Caco-2 (cell line): ENCODE measurements around the gene KCNMB3. TPM values are rescaled to one million over a fixed set of nuclear protein-coding genes. Genes with fewer than 3 reads are reported as not detected.

Experiments
- BruUV-seq: library from RNA; stranded (reverse); fragments of 400-500 nt; replicated peaks from 2 replicates; lab custom pipeline; 2021; lab: Mats Ljungman, UMichigan
- CTCF ChIA-PET: fragments of 300-600 bp; sonication (Branson Sonifier 250); formaldehyde crosslinking; loops from one replicate; lab custom pipeline; 2022; ENCODE audit warnings: antibody characterized with exemption; lab: Charles Lee
- POLR2A ChIA-PET: fragments of 300-600 bp; sonication (Branson Sonifier 250); formaldehyde crosslinking; loops from one replicate; lab custom pipeline; 2022; ENCODE audit warnings: antibody characterized with exemption; lab: Charles Lee
- DNase-seq, 2 experiments: peaks; one replicate each; pipeline versions ENCODE4 v3.0.0 to v3.0.0-alpha.2; 2020 to 2022
- H3K27me3 ChIP-seq: replicated peaks from 2 replicates; pipeline ENCODE4 v1.6.0; 2011; ENCODE audit warnings: low read length; ENCODE audit not compliant: control insufficient read depth, insufficient read depth
- H3K36me3 ChIP-seq: 2 replicates; pipeline ENCODE4 v1.5.1; 2011; ENCODE audit warnings: low read length; ENCODE audit not compliant: control insufficient read depth, insufficient read depth
- H3K4me1 ChIP-seq: fragments of 250-450 bp; sonication (Bioruptor Pico); 2 replicates; pipeline ENCODE4 v1.5.1; 2020; ENCODE audit warnings: mild to moderate bottlenecking
- H3K4me3 ChIP-seq: 2 replicates; pipeline ENCODE4 v1.5.1; 2011; ENCODE audit warnings: low read depth, mild to moderate bottlenecking, control low read depth, low read length
- H3K9me3 ChIP-seq: fragments of 250-450 bp; sonication (Bioruptor Pico); 2 replicates; pipeline ENCODE4 v1.5.1; 2020; ENCODE audit warnings: mild to moderate bottlenecking, moderate library complexity
- H3K27ac Mint-ChIP-seq: one replicate; pipeline ENCODE4 v1.8.0; 2022; ENCODE audit warnings: mixed read lengths; ENCODE audit not compliant: unreplicated experiment
- H3K27me3 Mint-ChIP-seq: one replicate; pipeline ENCODE4 v1.8.0; 2022; ENCODE audit warnings: mixed read lengths; ENCODE audit not compliant: insufficient read depth, unreplicated experiment
- H3K36me3 Mint-ChIP-seq: one replicate; pipeline ENCODE4 v1.8.0; 2022; ENCODE audit warnings: mild to moderate bottlenecking, mixed read lengths; ENCODE audit not compliant: insufficient read depth, unreplicated experiment
- H3K4me1 Mint-ChIP-seq: one replicate; pipeline ENCODE4 v1.8.0; 2022; ENCODE audit warnings: low read depth, mixed read lengths; ENCODE audit not compliant: unreplicated experiment
- H3K4me3 Mint-ChIP-seq: one replicate; pipeline ENCODE4 v1.8.0; 2022; ENCODE audit warnings: mild to moderate bottlenecking, moderate library complexity, mixed read lengths; ENCODE audit not compliant: unreplicated experiment
- H3K9me3 Mint-ChIP-seq: one replicate; pipeline ENCODE4 v1.8.0; 2022; ENCODE audit warnings: mixed read lengths; ENCODE audit not compliant: unreplicated experiment
- intact Hi-C: fragments of 100-400 bp; cut with micrococcal nuclease; formaldehyde crosslinking; loops from one replicate; pipeline ENCODE4 v1.10.0; 2022; ENCODE audit not compliant: unreplicated experiment
- total RNA-seq: library from RNA; stranded (reverse); gene quantifications from 2 replicates; pipeline ENCODE4 v1.2.3, GENCODE V29; 2022
- TF ChIP-seq, protein P1 (sequence below), 2 experiments: fragments of 200-600 bp in 1 of 2; IDR thresholded peaks; 1 replicate in 1 of 2; 2 replicates in 1 of 2; pipeline versions ENCODE4 v1.5.1 to v1.8.0; 2011 to 2022; ENCODE audit warnings: antibody characterized with exemption in 1 of 2, control low read depth in 1 of 2, inconsistent platforms in 1 of 2, low read depth in 1 of 2, low read length in 1 of 2, mild to moderate bottlenecking in 1 of 2, moderate library complexity in 1 of 2; ENCODE audit not compliant: insufficient read depth in 1 of 2, severe bottlenecking in 1 of 2, unreplicated experiment in 1 of 2

Gene KCNMB3
- total RNA-seq, 1 experiment from 2014 or later: 6.9 TPM

DNA sequence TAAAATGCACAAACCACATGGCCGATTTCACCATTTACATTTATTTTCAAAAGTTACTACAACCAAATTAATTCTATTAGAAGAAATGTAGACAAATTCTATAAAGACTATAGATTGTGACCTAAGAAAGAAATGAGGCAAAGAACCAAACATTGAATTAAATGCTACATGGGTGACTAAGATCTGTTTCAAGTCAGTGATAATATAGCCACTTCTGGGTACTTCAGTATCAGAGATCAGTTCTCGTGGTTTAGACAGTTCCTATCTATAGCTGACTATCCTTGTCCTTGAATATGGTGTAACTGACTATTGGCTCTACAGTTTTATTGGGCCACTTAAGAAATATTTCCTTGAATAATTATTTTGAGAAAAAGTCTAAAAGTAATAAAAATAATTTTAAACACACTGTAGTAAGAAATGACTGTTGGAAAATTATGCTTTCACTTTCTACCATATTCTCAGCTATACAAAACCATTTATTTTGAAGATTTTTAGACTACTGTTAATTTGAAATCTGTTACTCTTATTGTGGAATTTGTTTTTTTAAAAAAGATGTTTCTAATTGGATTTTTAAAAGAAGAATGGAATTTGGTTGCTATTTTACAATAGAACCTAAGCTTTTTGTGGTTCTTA, 14.1 kb downstream of the KCNMB3 start:
- POLR2A ChIA-PET: no interaction called here
- TF ChIP-seq, protein P1, sequence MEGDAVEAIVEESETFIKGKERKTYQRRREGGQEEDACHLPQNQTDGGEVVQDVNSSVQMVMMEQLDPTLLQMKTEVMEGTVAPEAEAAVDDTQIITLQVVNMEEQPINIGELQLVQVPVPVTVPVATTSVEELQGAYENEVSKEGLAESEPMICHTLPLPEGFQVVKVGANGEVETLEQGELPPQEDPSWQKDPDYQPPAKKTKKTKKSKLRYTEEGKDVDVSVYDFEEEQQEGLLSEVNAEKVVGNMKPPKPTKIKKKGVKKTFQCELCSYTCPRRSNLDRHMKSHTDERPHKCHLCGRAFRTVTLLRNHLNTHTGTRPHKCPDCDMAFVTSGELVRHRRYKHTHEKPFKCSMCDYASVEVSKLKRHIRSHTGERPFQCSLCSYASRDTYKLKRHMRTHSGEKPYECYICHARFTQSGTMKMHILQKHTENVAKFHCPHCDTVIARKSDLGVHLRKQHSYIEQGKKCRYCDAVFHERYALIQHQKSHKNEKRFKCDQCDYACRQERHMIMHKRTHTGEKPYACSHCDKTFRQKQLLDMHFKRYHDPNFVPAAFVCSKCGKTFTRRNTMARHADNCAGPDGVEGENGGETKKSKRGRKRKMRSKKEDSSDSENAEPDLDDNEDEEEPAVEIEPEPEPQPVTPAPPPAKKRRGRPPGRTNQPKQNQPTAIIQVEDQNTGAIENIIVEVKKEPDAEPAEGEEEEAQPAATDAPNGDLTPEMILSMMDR (IDR thresholded peaks at IDR 0.05; ENCODE audit: insufficient read depth in 1 of 2, low read depth in 1 of 2, low read length in 1 of 2, severe bottlenecking in 1 of 2, unreplicated experiment in 1 of 2): no peak
- Histone ChIP-seq H3K4me1 (no peaks in the 10 kb centered on the region), H3K9me3 (no peaks in the 10 kb centered on the region), H3K27me3 (no peaks in the 10 kb centered on the region), H3K36me3 (no peaks in the 10 kb centered on the region), H3K4me3 (no peak overlapping the region)
- Mint-ChIP-seq H3K4me1 (no peaks in the 10 kb centered on the region), H3K27ac (no peak overlapping the region), H3K36me3 (peaks cover 11% of the 10 kb centered on the region), H3K4me3 (no peak overlapping the region), H3K27me3 (no peaks in the 10 kb centered on the region), H3K9me3 (no peaks in the 10 kb centered on the region)
- intact Hi-C loops: no loop called here
- CTCF ChIA-PET: no interaction called here
- DNase-seq: no peak
- BruUV-seq: no TSS peak

DNA sequence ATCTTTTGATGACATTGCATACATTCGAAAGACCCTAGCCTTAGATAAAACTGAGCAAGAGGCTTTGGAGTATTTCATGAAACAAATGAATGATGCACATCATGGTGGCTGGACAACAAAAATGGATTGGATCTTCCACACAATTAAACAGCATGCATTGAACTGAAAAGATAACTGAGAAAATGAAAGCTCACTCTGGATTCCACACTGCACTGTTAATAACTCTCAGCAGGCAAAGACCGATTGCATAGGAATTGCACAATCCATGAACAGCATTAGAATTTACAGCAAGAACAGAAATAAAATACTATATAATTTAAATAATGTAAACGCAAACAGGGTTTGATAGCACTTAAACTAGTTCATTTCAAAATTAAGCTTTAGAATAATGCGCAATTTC, 16.7 kb downstream of the KCNMB3 start:
- no peak for DNase-seq
- H3K4me3 Mint-ChIP-seq: no peak overlapping the region
- H3K4me1 Mint-ChIP-seq: no peaks in the 10 kb centered on the region
- H3K9me3 Mint-ChIP-seq: no peaks in the 10 kb centered on the region
- Histone ChIP-seq H3K27me3 (no peaks in the 10 kb centered on the region), H3K9me3 (no peaks in the 10 kb centered on the region), H3K4me1 (no peaks in the 10 kb centered on the region), H3K4me3 (no peak overlapping the region), H3K36me3 (no peaks in the 10 kb centered on the region)
- peaks cover 13% of the 10 kb centered on the region for H3K36me3 Mint-ChIP-seq
- TF ChIP-seq, protein P1 (IDR thresholded peaks at IDR 0.05; ENCODE audit: insufficient read depth in 1 of 2, low read depth in 1 of 2, low read length in 1 of 2, severe bottlenecking in 1 of 2, unreplicated experiment in 1 of 2): no peak
- no peak overlapping the region for H3K27ac Mint-ChIP-seq
- intact Hi-C loops: no loop called here
- H3K27me3 Mint-ChIP-seq: no peaks in the 10 kb centered on the region
- POLR2A ChIA-PET: no interaction called here
- no TSS peak for BruUV-seq
- CTCF ChIA-PET: no interaction called here

DNA sequence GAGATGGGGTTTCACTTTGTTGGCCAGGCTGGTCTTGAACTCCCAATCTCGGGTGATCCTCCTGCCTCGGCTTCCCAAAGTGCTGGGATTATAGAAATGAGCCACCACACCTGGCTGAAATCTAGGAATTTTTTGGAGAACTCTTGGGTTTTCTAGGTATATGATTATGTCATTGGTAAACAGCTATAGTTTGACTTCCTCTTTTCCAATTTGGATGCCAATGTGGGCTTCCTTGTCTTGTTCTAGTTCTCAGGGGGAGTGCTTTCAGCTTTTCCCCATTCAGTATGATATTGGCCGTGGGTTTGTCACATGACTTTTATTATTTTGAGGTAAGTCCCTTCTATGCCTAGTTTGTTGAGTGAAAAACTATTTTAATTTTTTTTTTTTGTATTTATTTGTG, 17.9 kb downstream of the KCNMB3 start:
- intact Hi-C loops: no loop called here
- ChIA-PET CTCF (no interaction called here), POLR2A (no interaction called here)
- TF ChIP-seq, protein P1 (IDR thresholded peaks at IDR 0.05; ENCODE audit: insufficient read depth in 1 of 2, low read depth in 1 of 2, low read length in 1 of 2, severe bottlenecking in 1 of 2, unreplicated experiment in 1 of 2): no peak
- H3K27ac Mint-ChIP-seq: no peak overlapping the region
- peaks cover 13% of the 10 kb centered on the region for H3K36me3 Mint-ChIP-seq
- no peaks in the 10 kb centered on the region for H3K9me3 Mint-ChIP-seq
- no peak overlapping the region for H3K4me3 Mint-ChIP-seq
- no peaks in the 10 kb centered on the region for H3K27me3 Mint-ChIP-seq
- BruUV-seq: no TSS peak
- Histone ChIP-seq H3K27me3 (no peaks in the 10 kb centered on the region), H3K4me1 (no peaks in the 10 kb centered on the region), H3K36me3 (no peaks in the 10 kb centered on the region), H3K4me3 (no peak overlapping the region), H3K9me3 (no peaks in the 10 kb centered on the region)
- H3K4me1 Mint-ChIP-seq: no peaks in the 10 kb centered on the region
- no peak for DNase-seq
